GM12878 (cell line): ENCODE measurements around the gene AGBL4. TPM values are rescaled to one million over a fixed set of nuclear protein-coding genes. Genes with fewer than 3 reads are reported as not detected.

Experiments used
- BCL11A ChIP-seq: IDR thresholded peaks from 2 replicates; pipeline ENCODE4 v1.6.1; 2011; ENCODE audit warnings: low read depth, low read length
- BRCA1 ChIP-seq: IDR thresholded peaks from 2 replicates; pipeline ENCODE4 v1.6.1; 2011; ENCODE audit warnings: low read depth, low read length, improper control_type of control experiment
- PAX5 ChIP-seq: IDR thresholded peaks from 2 replicates; pipeline ENCODE4 v1.6.1; 2011; ENCODE audit warnings: low read depth, low read length, borderline replicate concordance
- RAD21 ChIP-seq: IDR thresholded peaks from 2 replicates; pipeline ENCODE4 v1.6.1; 2011; ENCODE audit warnings: mild to moderate bottlenecking, low read depth, low read length, moderate library complexity; ENCODE audit not compliant: insufficient read depth
- RAD51 ChIP-seq: fragments of 450-650 bp; IDR thresholded peaks from 2 replicates; pipeline ENCODE4 v1.6.1; 2016; ENCODE audit warnings: moderate library complexity, mild to moderate bottlenecking, inconsistent platforms
- TARDBP ChIP-seq: IDR thresholded peaks from 2 replicates; pipeline ENCODE4 v1.6.1; 2016; ENCODE audit warnings: borderline replicate concordance
- ZNF592 ChIP-seq: fragments of 450-650 bp; IDR thresholded peaks from 2 replicates; pipeline ENCODE4 v1.6.1; 2017; ENCODE audit warnings: mild to moderate bottlenecking, moderate library complexity
- polyA plus RNA-seq, 11 experiments: library from polyadenylated mRNA; depleted of rRNA in 4 of 11; unstranded in 6 of 11; stranded (reverse) in 5 of 11; fragments of >200 nt; fragmentation: Nextera tagmentation in 4 of 11; fragmentation: Illumina TruSeq in 1 of 11; extraction: Ambion mirVana in 4 of 11; extraction: Trizol in 1 of 11; gene quantifications; 1 replicate in 1 of 11; 2 replicates in 10 of 11; pipeline versions ENCODE4 v1.2.1 to v1.2.3, GENCODE V29; 2011 to 2016; ENCODE audit warnings: inconsistent platforms in 2 of 11, missing spikeins in 2 of 11, low read depth in 1 of 11
- total RNA-seq, 4 experiments: library from RNA; depleted of rRNA in 3 of 4; stranded (reverse); fragments of >200 nt in 3 of 4; fragmentation: Illumina TruSeq in 1 of 4; extraction: Trizol in 1 of 4; gene quantifications; 2 replicates each; pipeline versions ENCODE4 v1.2.1 to v1.2.3, GENCODE V29; 2013 to 2021
- TF ChIP-seq, protein P1 (sequence below): IDR thresholded peaks from 2 replicates; pipeline ENCODE4 v1.6.1; 2011; ENCODE audit warnings: borderline replicate concordance, low read depth, mild to moderate bottlenecking, moderate library complexity, low read length; ENCODE audit not compliant: insufficient read depth, poor library complexity, severe bottlenecking

AGBL4 gene
- total and polyA plus RNA-seq, 10 of the 15 experiments (the other 5 are each of a cell fraction or from before 2014, with no cell fraction given), result 0.31 TPM; not detected in 9

- no peak for TF ChIP-seq RAD51
- TF ChIP-seq TARDBP, result no peak
- TF ChIP-seq ZNF592, result no peak
- TF ChIP-seq BCL11A, result no peak
- no peak for TF ChIP-seq BRCA1
- TF ChIP-seq RAD21, result no peak
- TF ChIP-seq, protein P1, sequence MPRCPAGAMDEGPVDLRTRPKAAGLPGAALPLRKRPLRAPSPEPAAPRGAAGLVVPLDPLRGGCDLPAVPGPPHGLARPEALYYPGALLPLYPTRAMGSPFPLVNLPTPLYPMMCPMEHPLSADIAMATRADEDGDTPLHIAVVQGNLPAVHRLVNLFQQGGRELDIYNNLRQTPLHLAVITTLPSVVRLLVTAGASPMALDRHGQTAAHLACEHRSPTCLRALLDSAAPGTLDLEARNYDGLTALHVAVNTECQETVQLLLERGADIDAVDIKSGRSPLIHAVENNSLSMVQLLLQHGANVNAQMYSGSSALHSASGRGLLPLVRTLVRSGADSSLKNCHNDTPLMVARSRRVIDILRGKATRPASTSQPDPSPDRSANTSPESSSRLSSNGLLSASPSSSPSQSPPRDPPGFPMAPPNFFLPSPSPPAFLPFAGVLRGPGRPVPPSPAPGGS, result no peak
- TF ChIP-seq PAX5, result no peak
Observed at GRCh38 chr1:49541096-49541752, 482.5 kb downstream of the AGBL4 start (continued).
